HepG2 (cell line): ENCODE measurements around the gene CSNK1G1. TPM values are rescaled to one million over a fixed set of nuclear protein-coding genes. Genes with fewer than 3 reads are reported as not detected.

Experiments
- ATAC-seq: fragments of 200-7000 bp; cut with Tn5 transposase; 3 replicates; pipeline ENCODE4 v1.9.1; 2020; ENCODE audit warnings: mild to moderate bottlenecking, moderate library complexity
- BruUV-seq: library from RNA; stranded (reverse); fragments of 400-500 nt; replicated peaks from 2 replicates; lab custom pipeline; 2021; lab: Mats Ljungman, UMichigan
- CTCF ChIA-PET: fragments of 300-600 bp; formaldehyde crosslinking; extraction: SDS; loops from one replicate; lab custom pipeline; 2021; ENCODE audit warnings: low total read pairs, inconsistent platforms, low intra/inter-chr PET ratio; lab: Yijun Ruan, JAX
- POLR2A ChIA-PET: fragments of 350-600 bp; sonication (Branson Sonifier 250); formaldehyde crosslinking; loops from one replicate; lab custom pipeline; 2020; ENCODE audit warnings: antibody characterized with exemption, inconsistent platforms; lab: Yijun Ruan, JAX
- DNase-seq: peaks from one replicate; pipeline ENCODE4 v3.0.0-alpha.2; 2015; ENCODE audit warnings: low spot score
- FAIRE-seq: peaks from 3 replicates; lab custom pipeline; 2011; peaks lifted over from hg19 to GRCh38; lab: Jason Lieb, UNC
- H2AFZ ChIP-seq: one replicate; pipeline ENCODE4 v1.6.1; 2011; ENCODE audit warnings: low read length, inconsistent platforms
- H3K27ac ChIP-seq: fragments of 300-600 bp; 3 replicates; pipeline ENCODE4 v1.8.0; 2011; ENCODE audit warnings: mixed run types, mild to moderate bottlenecking, mixed read lengths, low read length, inconsistent platforms; ENCODE audit not compliant: insufficient read depth; ENCODE audit errors: extremely low read length
- H3K27me3 ChIP-seq, 2 experiments: fragments of 200-600 bp in 1 of 2; 2 replicates in 1 of 2; 3 replicates in 1 of 2; pipeline versions ENCODE4 v1.6.0 to v1.8.0; 2011; ENCODE audit warnings: low read length in 2 of 2, mild to moderate bottlenecking in 2 of 2, moderate library complexity in 2 of 2, inconsistent platforms in 1 of 2; ENCODE audit not compliant: insufficient read depth in 2 of 2, control insufficient read depth in 1 of 2
- H3K36me3 ChIP-seq, 2 experiments: fragments of 200-600 bp in 1 of 2; replicated peaks in 1 of 2; 2 replicates in 1 of 2; 3 replicates in 1 of 2; pipeline versions ENCODE4 v1.5.1 to v1.8.0; 2011; ENCODE audit warnings: low read length in 2 of 2, inconsistent platforms in 1 of 2; ENCODE audit not compliant: insufficient read depth in 2 of 2, control insufficient read depth in 1 of 2
- H3K4me1 ChIP-seq: 2 replicates; pipeline ENCODE4 v1.5.1; 2012; ENCODE audit warnings: low read length, inconsistent platforms; ENCODE audit not compliant: insufficient read depth
- H3K4me2 ChIP-seq: 2 replicates; pipeline ENCODE4 v1.6.0; 2011; ENCODE audit warnings: low read depth, low read length, inconsistent platforms
- H3K4me3 ChIP-seq, 3 experiments: fragments of 200-600 bp in 1 of 3; sonication (generic), shearing (Covaris generic) in 1 of 3; replicated peaks in 1 of 3; 2 replicates each; pipeline ENCODE4 v1.5.1; 2011 to 2016; ENCODE audit warnings: low read length in 3 of 3, inconsistent platforms in 2 of 3, low read depth in 2 of 3, mild to moderate bottlenecking in 2 of 3, control low read depth in 1 of 3, mixed read lengths in 1 of 3; ENCODE audit not compliant: insufficient read depth in 1 of 3
- H3K79me2 ChIP-seq: one replicate; pipeline ENCODE4 v1.6.1; 2011; ENCODE audit warnings: low read length, inconsistent platforms; ENCODE audit not compliant: insufficient read depth
- H3K9ac ChIP-seq: 2 replicates; pipeline ENCODE4 v1.6.0; 2011; ENCODE audit warnings: mild to moderate bottlenecking, low read depth, low read length, inconsistent platforms; ENCODE audit not compliant: insufficient read depth
- H3K9me3 ChIP-seq: 2 replicates; pipeline ENCODE4 v1.5.1; 2012; ENCODE audit warnings: mild to moderate bottlenecking, low read length
- H4K20me1 ChIP-seq: 2 replicates; pipeline ENCODE4 v1.6.0; 2011; ENCODE audit warnings: inconsistent platforms, mild to moderate bottlenecking, low read length, moderate library complexity; ENCODE audit not compliant: insufficient read depth
- IRF9 ChIP-seq: sonication (generic); formaldehyde crosslinking; IDR thresholded peaks from 2 replicates; pipeline ENCODE4 v1.8.0; 2022; ENCODE audit warnings: missing genetic modification reagents, mild to moderate bottlenecking, borderline replicate concordance
- KLF9 ChIP-seq: IDR thresholded peaks from 2 replicates; pipeline ENCODE4 v1.6.1; 2016; ENCODE audit warnings: low read depth
- KMT2A ChIP-seq: sonication (generic); formaldehyde crosslinking; IDR thresholded peaks from 2 replicates; pipeline ENCODE4 v1.4.0; 2020; ENCODE audit warnings: missing genetic modification reagents
- NFKB2 ChIP-seq: sonication (generic); formaldehyde crosslinking; IDR thresholded peaks from 2 replicates; pipeline ENCODE4 v1.4.0; 2020; ENCODE audit warnings: missing genetic modification reagents, borderline replicate concordance
- NRL ChIP-seq: sonication (generic); formaldehyde crosslinking; IDR thresholded peaks from 2 replicates; pipeline ENCODE4 v1.5.0; 2020; ENCODE audit warnings: missing genetic modification reagents, mild to moderate bottlenecking, moderate library complexity, borderline replicate concordance
- ZFX ChIP-seq: sonication (generic); formaldehyde crosslinking; IDR thresholded peaks from 2 replicates; pipeline ENCODE4 v1.4.0; 2020; ENCODE audit warnings: mild to moderate bottlenecking, low read depth, missing genetic modification reagents, moderate library complexity
- ZNF124 ChIP-seq: sonication (generic); formaldehyde crosslinking; IDR thresholded peaks from 2 replicates; pipeline ENCODE4 v1.4.0; 2020; ENCODE audit warnings: missing genetic modification reagents
- ZNF280B ChIP-seq: sonication (generic); formaldehyde crosslinking; IDR thresholded peaks from 2 replicates; pipeline ENCODE4 v1.5.0; 2020; ENCODE audit warnings: missing genetic modification reagents, mild to moderate bottlenecking, borderline replicate concordance
- WGBS: methylation state at CpG from one replicate; pipeline ENCODE4 v1.1.6; 2017; ENCODE audit warnings: low lambda C conversion rate; 5-methylcytosine and 5-hydroxymethylcytosine counted together
- in situ Hi-C: cut with HindIII; loops from 2 replicates; pipeline ENCODE4 v1.10.0; 2017; ENCODE audit warnings: low pct_unique_long_range_greater_than_20kb; ENCODE audit not compliant: extremely low pct_ligation_motif_present
- intact Hi-C: fragments of 100-400 bp; cut with micrococcal nuclease; formaldehyde crosslinking; loops from one replicate; pipeline ENCODE4 v1.10.0; 2022; ENCODE audit not compliant: unreplicated experiment
- polyA plus RNA-seq, 8 experiments: library from polyadenylated mRNA; depleted of rRNA in 3 of 8; stranded (reverse) in 7 of 8; unstranded in 1 of 8; fragments of >200 nt; fragmentation: Illumina TruSeq in 4 of 8; extraction: Trizol in 4 of 8; gene quantifications; 2 replicates each; pipeline versions ENCODE4 v1.2.1 to v1.2.3, GENCODE V29; 2011 to 2016; ENCODE audit warnings: low read depth in 4 of 8, missing spikeins in 1 of 8, mixed read lengths in 1 of 8; ENCODE audit not compliant: insufficient read depth in 1 of 8
- total RNA-seq, 5 experiments: library from RNA; depleted of rRNA; stranded (reverse); fragments of >200 nt; fragmentation: Illumina TruSeq; extraction: Trizol; gene quantifications; 2 replicates each; pipeline ENCODE4 v1.2.3, GENCODE V29; 2016; ENCODE audit warnings: low read depth in 1 of 5
- TF ChIP-seq, protein P1 (sequence below): sonication (generic); formaldehyde crosslinking; IDR thresholded peaks from 2 replicates; pipeline ENCODE4 v1.4.0; 2020; ENCODE audit warnings: missing genetic modification reagents

Gene CSNK1G1
- total and polyA plus RNA-seq, 2 of the 13 experiments (the other 11 are each of a cell fraction or from before 2014, with no cell fraction given): 8.5 to 12.6 TPM

DNA sequence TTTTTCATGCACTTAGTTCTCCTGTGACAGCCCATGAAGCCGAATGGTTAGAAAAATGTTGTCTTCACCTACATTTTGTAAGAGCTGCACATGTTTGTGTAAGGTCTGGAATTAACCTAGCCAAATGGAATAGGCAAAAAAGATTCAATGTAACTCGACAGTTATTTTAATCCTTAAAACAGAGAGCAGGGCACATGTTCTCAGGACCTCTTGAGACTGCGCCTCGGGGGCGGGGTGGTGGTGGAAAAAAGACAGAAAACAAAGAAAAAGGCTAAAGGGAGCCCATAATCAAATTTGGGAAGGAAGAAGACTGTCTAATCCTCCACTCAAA lies 702 bp upstream of the CSNK1G1 start:
- no peak for FAIRE-seq
- H3K9me3 ChIP-seq: no peaks in the 10 kb centered on the region
- peak overlapping the region; percentile 81 for H2AFZ ChIP-seq
- intact Hi-C loops: loop anchor here (1.0 to 5.0 kb wide), 4 partner anchors 31 to 194 kb away; partner anchors contain the start of genes PPIB and TRIP4
- H3K27me3 ChIP-seq: no peaks in the 10 kb centered on the region; a peak in 1 of 5 replicates
- POLR2A ChIA-PET: interaction anchor here (1.0 to 2.1 kb wide), 4 partner anchors 11 to 193 kb away, joined by 3 to 12 read pairs (median 4); partner anchors contain the start of genes PPIB and TRIP4
- H4K20me1 ChIP-seq: no peaks in the 10 kb centered on the region
- peaks cover 19% of the 10 kb centered on the region for H3K4me1 ChIP-seq
- H3K79me2 ChIP-seq: peaks cover 17% of the 10 kb centered on the region
- peak overlapping the region; percentile 50 for H3K27ac ChIP-seq
- TF ChIP-seq KLF9 (CRISPR knock-in tag): no peak
- TF ChIP-seq, protein P1, sequence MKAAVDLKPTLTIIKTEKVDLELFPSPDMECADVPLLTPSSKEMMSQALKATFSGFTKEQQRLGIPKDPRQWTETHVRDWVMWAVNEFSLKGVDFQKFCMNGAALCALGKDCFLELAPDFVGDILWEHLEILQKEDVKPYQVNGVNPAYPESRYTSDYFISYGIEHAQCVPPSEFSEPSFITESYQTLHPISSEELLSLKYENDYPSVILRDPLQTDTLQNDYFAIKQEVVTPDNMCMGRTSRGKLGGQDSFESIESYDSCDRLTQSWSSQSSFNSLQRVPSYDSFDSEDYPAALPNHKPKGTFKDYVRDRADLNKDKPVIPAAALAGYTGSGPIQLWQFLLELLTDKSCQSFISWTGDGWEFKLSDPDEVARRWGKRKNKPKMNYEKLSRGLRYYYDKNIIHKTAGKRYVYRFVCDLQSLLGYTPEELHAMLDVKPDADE (CRISPR knock-in tag): 0 out of 2 replicates have a peak, but pooled peaks have one; percentile 17
- TF ChIP-seq, all 625 proteins: peak for 1
- no TSS peak for BruUV-seq
- CTCF ChIA-PET: interaction anchor here (2.0 kb wide), 1 partner anchor 147 kb away, joined by 7 read pairs; no protein-coding TSS in a partner anchor
- H3K36me3 ChIP-seq: peaks cover 0 to 4% of the 10 kb centered on the region in 2 experiments; a peak in 1 of 5 replicates
- H3K4me2 ChIP-seq: peak overlapping the region; percentile 89
- WGBS: 68% methylated on average over 5 of the region's 5 CpGs
- H3K4me3 ChIP-seq: peak overlapping the region; percentile 85 to 95 (median 94)
- DNase-seq: no peak
- H3K9ac ChIP-seq: peak overlapping the region; percentile 53; the same call in 1 of the 2 replicates
- in situ Hi-C loops: loop anchor here (5.0 kb wide), 1 partner anchor 149 kb away; no protein-coding TSS in a partner anchor
- no peak for ATAC-seq

GRCh38 chr15:64355348-64355943 lies 527 bp downstream of the CSNK1G1 start:
- H3K4me1 ChIP-seq: peaks cover 19% of the 10 kb centered on the region
- H2AFZ ChIP-seq: peak overlapping the region; percentile 18
- ATAC-seq (peak; percentile 65), DNase-seq (peak; percentile 13), FAIRE-seq (no peak)
- ChIA-PET CTCF (interaction anchor here (2.0 kb wide), 1 partner anchor 146 kb away, joined by 7 read pairs; no protein-coding TSS in a partner anchor), POLR2A (interaction anchor here (1.0 to 2.1 kb wide), 5 partner anchors 10 to 192 kb away, joined by 3 to 12 read pairs (median 3); partner anchors contain the start of genes PPIB and TRIP4)
- no peaks in the 10 kb centered on the region for H3K9me3 ChIP-seq
- H3K4me2 ChIP-seq: peak overlapping the region; percentile 78
- peaks cover 22% of the 10 kb centered on the region for H3K79me2 ChIP-seq
- peak overlapping the region; percentile 64 for H3K27ac ChIP-seq
- WGBS: under 1% methylated on average over 24 of the region's 30 CpGs
- peak overlapping the region; percentile 83 for H3K9ac ChIP-seq
- H3K27me3 ChIP-seq: no peaks in the 10 kb centered on the region; a peak in 1 of 5 replicates
- in situ Hi-C loops (loop anchor here (5.0 kb wide), 1 partner anchor 148 kb away; no protein-coding TSS in a partner anchor), intact Hi-C loops (loop anchor here (5.0 kb wide), 1 partner anchor 193 kb away; the partner anchor contains the start of gene PPIB)
- no peaks in the 10 kb centered on the region for H4K20me1 ChIP-seq
- H3K36me3 ChIP-seq: no peaks in the 10 kb centered on the region
- BruUV-seq: TSS peak; percentile 66
- H3K4me3 ChIP-seq: peak overlapping the region; percentile 85 to 95 (median 94)
- TF ChIP-seq ZFX (CRISPR knock-in tag) (0 out of 2 replicates have a peak, but pooled peaks have one; percentile 5), ZNF280B (0 out of 2 replicates have a peak, but pooled peaks have one; percentile 19), NRL (0 out of 2 replicates have a peak, but pooled peaks have one; percentile 15), KMT2A (CRISPR knock-in tag) (0 out of 2 replicates have a peak, but pooled peaks have one; percentile 4), IRF9 (CRISPR knock-in tag) (0 out of 2 replicates have a peak, but pooled peaks have one; percentile 3), NFKB2 (CRISPR knock-in tag) (peak; percentile 2; the same call in 1 of the 2 replicates), ZNF124 (0 out of 2 replicates have a peak, but pooled peaks have one; percentile 66)
